Liver (tissue), 3 donors: Measurements from ENCODE around the gene ARPC1A.

ENCODE experiments used
- EGR1 ChIP-seq, 2 donors: IDR thresholded peaks; 2 replicates each; pipeline ENCODE4 v1.6.1; 2016 to 2018; ENCODE audit warnings: antibody characterized with exemption in 2 of 2, low read depth in 2 of 2
- FOXA1 ChIP-seq: IDR thresholded peaks from 2 replicates; pipeline ENCODE4 v1.6.1; 2016; ENCODE audit warnings: antibody characterized with exemption
- GABPA ChIP-seq, 2 donors: IDR thresholded peaks in 1 of 2; conservative IDR thresholded peaks in 1 of 2; 2 replicates each; pipeline ENCODE4 v1.6.1; 2016; ENCODE audit warnings: antibody characterized with exemption in 2 of 2, mild to moderate bottlenecking in 1 of 2, moderate library complexity in 1 of 2
- HNF4G ChIP-seq: IDR thresholded peaks from 2 replicates; pipeline ENCODE4 v1.6.1; 2016; ENCODE audit warnings: antibody characterized with exemption
- JUND ChIP-seq, 2 donors: IDR thresholded peaks; 2 replicates each; pipeline ENCODE4 v1.6.1; 2016; ENCODE audit warnings: antibody characterized with exemption in 2 of 2
- NR2F2 ChIP-seq: IDR thresholded peaks from 2 replicates; pipeline ENCODE4 v1.6.1; 2016; ENCODE audit warnings: antibody characterized with exemption
- RAD21 ChIP-seq, 2 donors: IDR thresholded peaks; 2 replicates each; pipeline ENCODE4 v1.6.1; 2016; ENCODE audit warnings: antibody characterized with exemption in 2 of 2, mild to moderate bottlenecking in 2 of 2
- SP1 ChIP-seq: IDR thresholded peaks from 2 replicates; pipeline ENCODE4 v1.6.1; 2018; ENCODE audit warnings: antibody characterized with exemption, mild to moderate bottlenecking
- TF ChIP-seq, protein P1 (sequence below): IDR thresholded peaks from 2 replicates; pipeline ENCODE4 v1.6.1; 2016; ENCODE audit warnings: antibody characterized with exemption
- TF ChIP-seq, protein P2 (sequence below): fragments of 150-350 bp; IDR thresholded peaks from 2 replicates; pipeline ENCODE4 v1.5.1; 2017; ENCODE audit warnings: improper control_type of control experiment, low read depth, low read length; ENCODE audit not compliant: missing input control
- TF ChIP-seq, protein P3 (sequence below): IDR thresholded peaks from 2 replicates; pipeline ENCODE4 v1.6.1; 2016; ENCODE audit warnings: antibody characterized with exemption
- TF ChIP-seq, protein P4 (sequence below): IDR thresholded peaks from 2 replicates; pipeline ENCODE4 v1.6.1; 2016; ENCODE audit warnings: antibody characterized with exemption, mild to moderate bottlenecking
- donor health status: healthy.
- donor health status: healthy.

DNA sequence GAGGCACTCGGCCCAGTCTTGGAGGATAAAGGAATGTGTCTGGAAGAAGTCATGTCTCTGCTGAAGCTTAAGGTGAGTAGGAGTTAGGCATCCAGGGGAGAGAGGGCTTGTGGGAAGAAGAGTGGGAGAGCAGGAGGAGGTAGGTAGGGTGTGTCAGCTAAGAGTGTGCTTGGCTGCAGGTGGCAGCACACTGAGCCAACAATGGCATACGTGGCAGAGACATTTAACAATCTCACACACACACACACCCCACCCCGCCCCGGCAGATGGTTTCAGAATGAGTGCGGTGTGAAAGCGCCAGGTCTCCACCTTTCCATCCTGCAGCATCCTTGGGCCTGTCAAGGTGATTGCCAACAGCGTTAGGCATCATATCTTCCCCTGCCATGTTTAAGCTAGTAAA, 11.2 kb upstream of the ARPC1A start:
- TF ChIP-seq, protein P1, sequence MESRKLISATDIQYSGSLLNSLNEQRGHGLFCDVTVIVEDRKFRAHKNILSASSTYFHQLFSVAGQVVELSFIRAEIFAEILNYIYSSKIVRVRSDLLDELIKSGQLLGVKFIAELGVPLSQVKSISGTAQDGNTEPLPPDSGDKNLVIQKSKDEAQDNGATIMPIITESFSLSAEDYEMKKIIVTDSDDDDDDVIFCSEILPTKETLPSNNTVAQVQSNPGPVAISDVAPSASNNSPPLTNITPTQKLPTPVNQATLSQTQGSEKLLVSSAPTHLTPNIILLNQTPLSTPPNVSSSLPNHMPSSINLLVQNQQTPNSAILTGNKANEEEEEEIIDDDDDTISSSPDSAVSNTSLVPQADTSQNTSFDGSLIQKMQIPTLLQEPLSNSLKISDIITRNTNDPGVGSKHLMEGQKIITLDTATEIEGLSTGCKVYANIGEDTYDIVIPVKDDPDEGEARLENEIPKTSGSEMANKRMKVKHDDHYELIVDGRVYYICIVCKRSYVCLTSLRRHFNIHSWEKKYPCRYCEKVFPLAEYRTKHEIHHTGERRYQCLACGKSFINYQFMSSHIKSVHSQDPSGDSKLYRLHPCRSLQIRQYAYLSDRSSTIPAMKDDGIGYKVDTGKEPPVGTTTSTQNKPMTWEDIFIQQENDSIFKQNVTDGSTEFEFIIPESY, result no peak
- TF ChIP-seq, protein P2, sequence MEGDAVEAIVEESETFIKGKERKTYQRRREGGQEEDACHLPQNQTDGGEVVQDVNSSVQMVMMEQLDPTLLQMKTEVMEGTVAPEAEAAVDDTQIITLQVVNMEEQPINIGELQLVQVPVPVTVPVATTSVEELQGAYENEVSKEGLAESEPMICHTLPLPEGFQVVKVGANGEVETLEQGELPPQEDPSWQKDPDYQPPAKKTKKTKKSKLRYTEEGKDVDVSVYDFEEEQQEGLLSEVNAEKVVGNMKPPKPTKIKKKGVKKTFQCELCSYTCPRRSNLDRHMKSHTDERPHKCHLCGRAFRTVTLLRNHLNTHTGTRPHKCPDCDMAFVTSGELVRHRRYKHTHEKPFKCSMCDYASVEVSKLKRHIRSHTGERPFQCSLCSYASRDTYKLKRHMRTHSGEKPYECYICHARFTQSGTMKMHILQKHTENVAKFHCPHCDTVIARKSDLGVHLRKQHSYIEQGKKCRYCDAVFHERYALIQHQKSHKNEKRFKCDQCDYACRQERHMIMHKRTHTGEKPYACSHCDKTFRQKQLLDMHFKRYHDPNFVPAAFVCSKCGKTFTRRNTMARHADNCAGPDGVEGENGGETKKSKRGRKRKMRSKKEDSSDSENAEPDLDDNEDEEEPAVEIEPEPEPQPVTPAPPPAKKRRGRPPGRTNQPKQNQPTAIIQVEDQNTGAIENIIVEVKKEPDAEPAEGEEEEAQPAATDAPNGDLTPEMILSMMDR, result no peak
- no peak for TF ChIP-seq HNF4G
- TF ChIP-seq FOXA1, result no peak
- TF ChIP-seq JUND (IDR thresholded peaks at IDR 0.05), result no peak
- TF ChIP-seq, protein P3, sequence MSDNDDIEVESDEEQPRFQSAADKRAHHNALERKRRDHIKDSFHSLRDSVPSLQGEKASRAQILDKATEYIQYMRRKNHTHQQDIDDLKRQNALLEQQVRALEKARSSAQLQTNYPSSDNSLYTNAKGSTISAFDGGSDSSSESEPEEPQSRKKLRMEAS, result no peak
- no peak for TF ChIP-seq SP1
- no peak for TF ChIP-seq EGR1 (IDR thresholded peaks at IDR 0.05; ENCODE audit: low read depth in 2 of 2)
- no peak for TF ChIP-seq GABPA (IDR thresholded peaks at IDR 0.05 in 1 of 2, conservative IDR thresholded peaks at IDR 0.05 in 1 of 2)
- no peak for TF ChIP-seq NR2F2
- TF ChIP-seq, protein P4, sequence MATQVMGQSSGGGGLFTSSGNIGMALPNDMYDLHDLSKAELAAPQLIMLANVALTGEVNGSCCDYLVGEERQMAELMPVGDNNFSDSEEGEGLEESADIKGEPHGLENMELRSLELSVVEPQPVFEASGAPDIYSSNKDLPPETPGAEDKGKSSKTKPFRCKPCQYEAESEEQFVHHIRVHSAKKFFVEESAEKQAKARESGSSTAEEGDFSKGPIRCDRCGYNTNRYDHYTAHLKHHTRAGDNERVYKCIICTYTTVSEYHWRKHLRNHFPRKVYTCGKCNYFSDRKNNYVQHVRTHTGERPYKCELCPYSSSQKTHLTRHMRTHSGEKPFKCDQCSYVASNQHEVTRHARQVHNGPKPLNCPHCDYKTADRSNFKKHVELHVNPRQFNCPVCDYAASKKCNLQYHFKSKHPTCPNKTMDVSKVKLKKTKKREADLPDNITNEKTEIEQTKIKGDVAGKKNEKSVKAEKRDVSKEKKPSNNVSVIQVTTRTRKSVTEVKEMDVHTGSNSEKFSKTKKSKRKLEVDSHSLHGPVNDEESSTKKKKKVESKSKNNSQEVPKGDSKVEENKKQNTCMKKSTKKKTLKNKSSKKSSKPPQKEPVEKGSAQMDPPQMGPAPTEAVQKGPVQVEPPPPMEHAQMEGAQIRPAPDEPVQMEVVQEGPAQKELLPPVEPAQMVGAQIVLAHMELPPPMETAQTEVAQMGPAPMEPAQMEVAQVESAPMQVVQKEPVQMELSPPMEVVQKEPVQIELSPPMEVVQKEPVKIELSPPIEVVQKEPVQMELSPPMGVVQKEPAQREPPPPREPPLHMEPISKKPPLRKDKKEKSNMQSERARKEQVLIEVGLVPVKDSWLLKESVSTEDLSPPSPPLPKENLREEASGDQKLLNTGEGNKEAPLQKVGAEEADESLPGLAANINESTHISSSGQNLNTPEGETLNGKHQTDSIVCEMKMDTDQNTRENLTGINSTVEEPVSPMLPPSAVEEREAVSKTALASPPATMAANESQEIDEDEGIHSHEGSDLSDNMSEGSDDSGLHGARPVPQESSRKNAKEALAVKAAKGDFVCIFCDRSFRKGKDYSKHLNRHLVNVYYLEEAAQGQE, result no peak
- TF ChIP-seq RAD21 (IDR thresholded peaks at IDR 0.05), result no peak
